ENCODE results near the gene NUB1.

- TF ChIP-seq POLR2AphosphoS5 (IDR thresholded peaks at IDR 0.05) (no peak), EP300 (IDR thresholded peaks at IDR 0.05) (no peak), POLR2A (IDR thresholded peaks at IDR 0.05) (no peak), CTCF (IDR thresholded peaks at IDR 0.05) (no peak)
These were observed 70.7 kb downstream of the NUB1 start for GRCh38 chr7:151412318-151412717.
